Activated naive CD4-positive, alpha-beta T cell treated with anti-CD3 and anti-CD28 coated beads, Interleukin-2, amount 50 U/mL, for 24 hours (primary cell): ENCODE measurements around the gene ALKBH2.

Experiments
- H3K27ac Mint-ChIP-seq: one replicate; pipeline ENCODE4 v1.8.0; 2021; ENCODE audit warnings: mild to moderate bottlenecking, mixed read lengths
- H3K27me3 Mint-ChIP-seq: one replicate; pipeline ENCODE4 v1.8.0; 2021; ENCODE audit warnings: mixed read lengths
- H3K36me3 Mint-ChIP-seq: one replicate; pipeline ENCODE4 v1.8.0; 2021; ENCODE audit warnings: mixed read lengths
- H3K4me1 Mint-ChIP-seq: one replicate; pipeline ENCODE4 v1.8.0; 2021; ENCODE audit warnings: mixed read lengths
- H3K4me3 Mint-ChIP-seq: one replicate; pipeline ENCODE4 v1.8.0; 2021; ENCODE audit warnings: mild to moderate bottlenecking, mixed read lengths
- H3K9me3 Mint-ChIP-seq: one replicate; pipeline ENCODE4 v1.8.0; 2021; ENCODE audit warnings: mixed read lengths

Gene ALKBH2

DNA sequence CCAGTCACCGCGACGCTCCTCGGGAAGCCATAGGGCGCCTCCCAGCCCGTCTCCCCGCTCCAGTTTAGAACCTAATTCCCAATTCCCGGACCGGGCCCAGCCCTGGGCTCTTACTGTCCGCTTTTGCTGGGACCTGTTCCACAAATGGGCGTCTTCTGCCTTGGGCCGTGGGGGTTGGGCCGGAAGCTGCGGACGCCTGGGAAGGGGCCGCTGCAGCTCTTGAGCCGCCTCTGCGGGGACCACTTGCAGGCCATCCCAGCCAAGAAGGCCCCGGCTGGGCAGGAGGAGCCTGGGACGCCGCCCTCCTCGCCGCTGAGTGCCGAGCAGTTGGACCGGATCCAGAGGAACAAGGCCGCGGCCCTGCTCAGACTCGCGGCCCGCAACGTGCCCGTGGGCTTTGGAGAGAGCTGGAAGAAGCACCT is 4.9 kb upstream of the ALKBH2 start:
- Mint-ChIP-seq H3K36me3 (peaks cover 10% of the 10 kb centered on the region), H3K27me3 (no peaks in the 10 kb centered on the region), H3K9me3 (no peaks in the 10 kb centered on the region), H3K4me1 (peaks cover 33% of the 10 kb centered on the region), H3K27ac (peak overlapping the region; percentile 85), H3K4me3 (peak overlapping the region; percentile 92)

DNA sequence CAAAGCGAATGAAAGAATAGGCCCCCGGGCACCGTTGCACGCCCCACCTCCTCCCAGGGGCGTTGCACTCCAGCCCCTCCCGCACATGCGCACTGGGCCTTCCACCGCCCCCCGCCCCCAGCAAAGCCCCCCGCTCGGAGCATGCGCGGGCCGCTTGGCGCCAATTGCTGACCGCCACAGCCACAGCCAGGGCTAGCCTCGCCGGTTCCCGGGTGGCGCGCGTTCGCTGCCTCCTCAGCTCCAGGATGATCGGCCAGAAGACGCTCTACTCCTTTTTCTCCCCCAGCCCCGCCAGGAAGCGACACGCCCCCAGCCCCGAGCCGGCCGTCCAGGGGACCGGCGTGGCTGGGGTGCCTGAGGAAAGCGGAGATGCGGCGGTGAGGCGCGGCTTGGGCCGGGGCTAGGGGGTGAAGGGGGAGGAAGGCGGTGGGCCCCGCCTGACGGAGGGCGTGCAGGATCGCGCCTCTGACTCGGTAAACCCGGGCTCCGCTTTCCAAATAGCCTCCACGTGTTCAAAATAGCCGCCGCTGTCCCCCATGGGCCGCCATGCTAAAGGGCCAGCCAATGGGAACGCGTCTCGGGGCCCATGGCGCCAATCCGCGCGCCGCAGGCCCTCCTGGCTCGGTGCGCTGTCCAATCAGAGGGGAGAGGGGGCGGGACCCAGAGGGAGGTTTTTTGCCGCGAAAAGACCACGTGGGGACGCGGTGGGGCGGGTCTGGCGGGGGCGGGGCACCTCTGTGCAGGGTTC is 4.3 kb upstream of the ALKBH2 start, which contains the start of gene UNG:
UNG (plus strand) TSS at position 163 of the 748 bp plus-strand sequence; CDS start at position 246, 83 bp downstream.
- Mint-ChIP-seq H3K36me3 (peaks cover 10% of the 10 kb centered on the region), H3K4me1 (peaks cover 39% of the 10 kb centered on the region)

GRCh38 chr12:109097140-109097434 is 3.8 kb upstream of the ALKBH2 start:
- Mint-ChIP-seq H3K27ac (peak overlapping the region; percentile 86), H3K4me1 (peaks cover 44% of the 10 kb centered on the region), H3K9me3 (no peaks in the 10 kb centered on the region), H3K36me3 (peaks cover 13% of the 10 kb centered on the region), H3K27me3 (no peaks in the 10 kb centered on the region), H3K4me3 (no peak overlapping the region)

More for the DNA sequence above, 4.3 kb upstream of the ALKBH2 start, which contains the start of gene UNG:
- no peaks in the 10 kb centered on the region for H3K27me3 Mint-ChIP-seq
- H3K27ac Mint-ChIP-seq: peak within 1 kb of the TSS; percentile 95
- no peaks in the 10 kb centered on the region for H3K9me3 Mint-ChIP-seq
- H3K4me3 Mint-ChIP-seq: peak within 1 kb of the TSS; percentile 92

GRCh38 chr12:109092497-109093021 is 713 bp downstream of the ALKBH2 start:
- peaks cover 33% of the 10 kb centered on the region for H3K4me1 Mint-ChIP-seq

DNA sequence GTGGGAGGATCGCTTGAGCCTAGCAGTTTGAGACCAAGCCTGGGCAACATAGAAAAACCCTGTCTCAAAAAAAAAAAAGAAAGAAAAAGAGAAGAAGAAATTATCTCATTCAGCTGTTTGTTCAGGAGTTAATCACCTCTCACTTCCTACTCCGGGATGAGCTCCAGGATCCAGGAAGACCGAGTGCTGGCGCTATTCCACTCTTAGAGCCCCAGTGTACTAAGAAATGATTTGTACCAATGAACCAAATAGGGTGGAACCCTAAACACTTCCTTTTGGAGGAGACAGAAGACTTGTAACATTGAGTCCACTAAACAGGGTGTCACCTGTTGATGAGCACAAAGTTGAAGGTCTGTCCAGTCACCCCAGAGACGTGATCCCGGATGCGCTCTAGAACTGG is 3.6 kb downstream of the ALKBH2 start:
- H3K4me3 Mint-ChIP-seq: no peak overlapping the region
- no peak overlapping the region for H3K27ac Mint-ChIP-seq
- peaks cover 33% of the 10 kb centered on the region for H3K4me1 Mint-ChIP-seq
- H3K36me3 Mint-ChIP-seq: peaks cover 8% of the 10 kb centered on the region
- H3K9me3 Mint-ChIP-seq: no peaks in the 10 kb centered on the region
- H3K27me3 Mint-ChIP-seq: no peaks in the 10 kb centered on the region

More at GRCh38 chr12:109092497-109093021, 713 bp downstream of the ALKBH2 start:
- Mint-ChIP-seq H3K4me3 (peak overlapping the region; percentile 95), H3K27me3 (no peaks in the 10 kb centered on the region), H3K9me3 (no peaks in the 10 kb centered on the region), H3K36me3 (peaks cover 8% of the 10 kb centered on the region), H3K27ac (peak overlapping the region; percentile 93)

- no peaks in the 10 kb centered on the region for H3K9me3 Mint-ChIP-seq
- no peaks in the 10 kb centered on the region for H3K27me3 Mint-ChIP-seq
- no peak overlapping the region for H3K27ac Mint-ChIP-seq
- peaks cover 8% of the 10 kb centered on the region for H3K36me3 Mint-ChIP-seq
- H3K4me3 Mint-ChIP-seq: no peak overlapping the region
- H3K4me1 Mint-ChIP-seq: peaks cover 29% of the 10 kb centered on the region
Measured at GRCh38 chr12:109088818-109089217, 4.5 kb downstream of the ALKBH2 start.

DNA sequence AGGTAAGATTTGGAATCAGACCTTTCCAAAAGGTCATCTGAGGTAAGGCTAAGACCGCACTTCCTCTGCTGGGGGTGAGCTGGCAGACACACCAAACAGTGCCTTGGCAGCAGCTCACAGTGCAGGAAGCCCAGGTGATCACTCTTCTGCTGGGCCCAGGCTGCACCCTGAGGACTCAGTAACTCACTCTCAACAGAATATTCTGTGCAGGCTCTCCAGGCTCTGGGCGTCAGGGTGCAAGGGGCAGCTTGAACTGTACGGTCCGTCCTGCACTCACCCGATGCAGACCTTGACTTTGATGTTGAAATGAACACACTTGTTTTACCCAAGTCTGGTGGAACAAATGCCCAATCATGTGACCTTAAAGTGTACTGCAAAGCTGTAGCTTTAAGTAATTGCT is 6.0 kb downstream of the ALKBH2 start:
- peaks cover 14% of the 10 kb centered on the region for H3K4me1 Mint-ChIP-seq

GRCh38 chr12:109085590-109085989 is 7.7 kb downstream of the ALKBH2 start:
- no peaks in the 10 kb centered on the region for H3K9me3 Mint-ChIP-seq
- no peak overlapping the region for H3K27ac Mint-ChIP-seq
- H3K4me1 Mint-ChIP-seq: peaks cover 2% of the 10 kb centered on the region
- no peak overlapping the region for H3K4me3 Mint-ChIP-seq
- H3K36me3 Mint-ChIP-seq: peaks cover 9% of the 10 kb centered on the region
- H3K27me3 Mint-ChIP-seq: no peaks in the 10 kb centered on the region

More for the DNA sequence above, 6.0 kb downstream of the ALKBH2 start:
- Mint-ChIP-seq H3K36me3 (peaks cover 5% of the 10 kb centered on the region), H3K27ac (no peak overlapping the region), H3K27me3 (no peaks in the 10 kb centered on the region), H3K9me3 (no peaks in the 10 kb centered on the region), H3K4me3 (no peak overlapping the region)

DNA sequence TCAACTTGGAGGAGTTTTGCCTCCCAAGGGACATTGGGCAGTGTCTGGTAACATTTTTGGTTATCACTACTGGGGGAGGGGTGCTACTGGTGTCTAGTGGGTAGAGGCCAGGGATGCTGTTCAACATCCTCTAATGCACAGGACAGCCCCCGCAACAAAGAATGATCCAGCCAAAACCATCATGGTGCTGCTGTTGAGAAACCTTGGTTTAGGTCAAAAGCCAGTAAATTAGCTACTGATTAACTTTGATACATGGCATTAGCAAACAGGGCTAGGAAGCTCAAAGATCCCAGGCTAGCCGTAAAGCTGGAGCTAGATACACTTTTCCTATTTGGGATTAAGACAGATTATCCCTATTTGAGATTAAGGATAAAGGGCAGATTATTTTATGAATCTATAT is 8.8 kb downstream of the ALKBH2 start:
- H3K27ac Mint-ChIP-seq: no peak overlapping the region
- no peaks in the 10 kb centered on the region for H3K27me3 Mint-ChIP-seq

DNA sequence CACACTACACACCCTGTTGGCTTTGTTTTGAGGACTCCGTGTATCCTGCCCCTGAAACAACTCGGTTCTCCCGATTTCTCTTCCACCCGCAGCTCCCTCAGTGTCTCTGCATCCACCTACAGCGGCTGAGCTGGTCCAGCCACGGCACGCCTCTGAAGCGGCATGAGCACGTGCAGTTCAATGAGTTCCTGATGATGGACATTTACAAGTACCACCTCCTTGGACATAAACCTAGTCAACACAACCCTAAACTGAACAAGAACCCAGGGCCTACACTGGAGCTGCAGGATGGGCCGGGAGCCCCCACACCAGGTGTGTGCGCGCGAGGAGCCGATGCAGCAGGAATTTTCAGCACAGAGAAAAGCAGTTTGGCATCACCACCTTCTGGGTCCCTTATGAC is 10.5 kb downstream of the ALKBH2 start:
- H3K4me3 Mint-ChIP-seq: no peak overlapping the region
- H3K27ac Mint-ChIP-seq: no peak overlapping the region
- H3K9me3 Mint-ChIP-seq: peaks cover 5% of the 10 kb centered on the region
- H3K27me3 Mint-ChIP-seq: no peaks in the 10 kb centered on the region
- no peaks in the 10 kb centered on the region for H3K4me1 Mint-ChIP-seq
- H3K36me3 Mint-ChIP-seq: peaks cover 25% of the 10 kb centered on the region

More for the DNA sequence above, 8.8 kb downstream of the ALKBH2 start:
- Mint-ChIP-seq H3K36me3 (peaks cover 18% of the 10 kb centered on the region), H3K9me3 (peaks cover 5% of the 10 kb centered on the region), H3K4me1 (no peaks in the 10 kb centered on the region), H3K4me3 (no peak overlapping the region)

GRCh38 chr12:109074866-109075265 is 18.4 kb downstream of the ALKBH2 start:
- H3K4me3 Mint-ChIP-seq: no peak overlapping the region
- no peak overlapping the region for H3K27ac Mint-ChIP-seq
- H3K36me3 Mint-ChIP-seq: peaks cover 37% of the 10 kb centered on the region
- no peaks in the 10 kb centered on the region for H3K9me3 Mint-ChIP-seq
- H3K27me3 Mint-ChIP-seq: no peaks in the 10 kb centered on the region
- H3K4me1 Mint-ChIP-seq: no peaks in the 10 kb centered on the region

DNA sequence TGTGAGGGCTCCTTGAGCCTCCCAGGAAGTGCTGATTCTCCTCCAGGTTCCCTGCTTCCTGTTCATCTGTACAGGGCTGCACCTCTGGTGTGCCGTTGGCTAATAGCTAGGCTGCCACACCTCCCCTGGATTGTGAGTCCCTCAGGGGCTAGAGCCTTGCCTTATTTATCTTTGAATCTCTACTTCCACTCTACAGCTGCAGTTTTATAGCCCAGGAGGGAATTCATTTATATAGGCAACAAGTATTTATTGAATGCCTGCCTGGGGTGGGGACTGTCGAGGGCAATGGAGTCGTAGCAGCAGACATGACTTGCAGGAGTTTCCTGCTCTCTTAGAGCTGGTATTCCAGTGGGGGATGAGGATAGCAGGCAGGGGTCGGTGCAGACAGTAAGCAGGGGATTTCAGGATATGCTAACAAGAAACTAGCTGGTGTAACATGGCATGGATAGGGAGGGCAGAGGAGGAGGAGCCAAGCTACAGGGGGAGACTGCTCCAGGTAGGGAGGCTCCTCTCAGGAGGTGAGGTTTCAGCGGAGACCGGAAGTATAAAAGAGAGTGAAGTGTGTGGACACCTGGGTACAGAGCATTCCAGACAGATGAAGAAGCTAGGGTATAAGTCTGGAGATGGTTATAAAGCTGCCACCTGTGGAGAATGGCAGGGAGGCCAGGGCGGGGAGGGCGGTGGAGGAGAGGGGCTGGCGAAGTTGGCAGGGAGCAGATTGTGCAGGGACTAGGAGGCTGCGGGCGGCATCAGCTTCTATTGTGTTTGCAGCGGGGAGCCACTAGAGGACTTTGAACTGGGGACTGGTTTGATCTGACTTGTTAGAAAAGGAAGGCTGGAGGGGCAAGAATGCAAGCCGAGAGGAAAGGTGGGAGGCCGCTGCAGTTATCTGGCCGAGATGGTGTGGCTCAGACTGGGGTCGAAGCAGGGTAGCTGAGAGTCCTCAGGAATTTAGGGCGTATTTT is 23.7 kb downstream of the ALKBH2 start:
- Mint-ChIP-seq H3K27me3 (no peaks in the 10 kb centered on the region), H3K36me3 (peaks cover 18% of the 10 kb centered on the region), H3K9me3 (no peaks in the 10 kb centered on the region), H3K4me3 (no peak overlapping the region), H3K27ac (no peak overlapping the region), H3K4me1 (no peaks in the 10 kb centered on the region)

DNA sequence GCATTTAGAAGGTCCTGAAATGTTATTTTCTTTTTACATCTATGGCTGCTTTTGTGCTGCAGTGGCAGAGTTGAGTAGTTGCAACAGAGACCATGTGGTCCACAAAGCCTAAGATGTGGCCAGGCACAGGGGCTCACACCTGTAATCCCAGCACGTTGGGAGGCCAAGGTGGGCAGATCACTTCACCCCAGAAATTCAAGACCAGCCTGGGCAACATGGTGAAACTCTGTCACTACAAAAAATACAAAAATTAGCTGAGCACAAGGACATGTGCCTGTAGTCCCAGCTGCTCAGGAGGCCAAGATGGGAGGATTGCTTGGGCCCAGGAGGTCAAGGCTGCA is 27.4 kb downstream of the ALKBH2 start:
- Mint-ChIP-seq H3K4me1 (no peaks in the 10 kb centered on the region), H3K27me3 (no peaks in the 10 kb centered on the region), H3K9me3 (no peaks in the 10 kb centered on the region), H3K27ac (no peak overlapping the region), H3K36me3 (peaks cover 16% of the 10 kb centered on the region), H3K4me3 (no peak overlapping the region)

DNA sequence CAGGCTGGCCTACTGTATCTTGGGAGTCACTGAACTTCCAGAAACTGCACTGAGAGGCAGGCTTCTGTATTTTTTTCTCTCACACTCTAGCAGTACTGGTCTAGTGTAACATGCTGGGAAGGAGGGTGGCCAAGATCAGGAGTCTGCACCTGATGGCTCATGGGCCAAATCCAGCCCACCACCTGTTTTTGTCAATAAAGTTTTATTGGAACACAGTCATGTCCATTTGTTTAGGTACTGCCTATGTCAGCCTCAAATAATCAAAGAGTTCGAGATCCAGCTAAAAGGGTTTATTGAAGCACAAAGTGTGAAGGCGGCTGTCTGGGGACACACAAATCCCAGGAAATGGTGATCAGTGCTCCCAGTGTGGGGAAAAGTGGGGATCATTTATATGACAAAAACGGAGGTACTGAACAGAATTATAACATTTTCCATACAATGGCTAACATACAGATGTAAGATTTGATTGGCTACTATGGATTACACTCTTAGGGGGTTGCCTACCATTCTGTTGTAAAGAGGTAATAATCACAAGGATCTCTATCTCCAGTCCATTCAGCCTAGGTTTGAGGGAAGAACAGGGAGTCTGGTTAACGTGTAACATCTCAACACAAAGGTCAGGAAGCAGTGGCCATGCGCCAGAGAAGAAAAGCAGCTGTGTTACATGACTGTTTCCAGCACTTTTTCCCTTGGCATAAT is 28.0 kb downstream of the ALKBH2 start:
- Mint-ChIP-seq H3K27me3 (no peaks in the 10 kb centered on the region), H3K4me1 (no peaks in the 10 kb centered on the region), H3K36me3 (peaks cover 15% of the 10 kb centered on the region), H3K27ac (no peak overlapping the region), H3K9me3 (no peaks in the 10 kb centered on the region), H3K4me3 (no peak overlapping the region)

DNA sequence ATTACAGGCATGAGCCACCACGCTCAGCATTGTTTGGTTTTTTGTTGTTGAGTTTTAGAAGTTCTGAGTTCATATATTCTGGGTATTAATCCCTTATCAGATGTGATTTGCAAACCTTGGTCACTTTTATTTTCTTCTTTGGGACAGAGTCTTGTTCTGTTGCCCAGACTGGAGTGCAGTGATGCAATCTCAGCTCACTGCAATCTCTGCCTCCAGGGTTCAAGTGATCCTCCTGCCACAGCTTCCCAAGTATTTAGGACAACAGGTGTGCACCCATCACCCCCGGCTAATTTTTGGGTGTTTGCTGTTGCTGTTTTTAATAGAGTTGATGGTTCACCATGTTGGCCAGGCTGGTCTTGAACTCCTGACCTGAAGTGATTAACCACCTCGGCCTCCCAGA is 29.1 kb downstream of the ALKBH2 start:
- H3K27ac Mint-ChIP-seq: no peak overlapping the region
- no peak overlapping the region for H3K4me3 Mint-ChIP-seq
- no peaks in the 10 kb centered on the region for H3K27me3 Mint-ChIP-seq
- H3K9me3 Mint-ChIP-seq: no peaks in the 10 kb centered on the region
- H3K36me3 Mint-ChIP-seq: peaks cover 13% of the 10 kb centered on the region
- H3K4me1 Mint-ChIP-seq: no peaks in the 10 kb centered on the region
